Measurements from ENCODE around the gene ATXN1.

ATXN1 gene

DNA sequence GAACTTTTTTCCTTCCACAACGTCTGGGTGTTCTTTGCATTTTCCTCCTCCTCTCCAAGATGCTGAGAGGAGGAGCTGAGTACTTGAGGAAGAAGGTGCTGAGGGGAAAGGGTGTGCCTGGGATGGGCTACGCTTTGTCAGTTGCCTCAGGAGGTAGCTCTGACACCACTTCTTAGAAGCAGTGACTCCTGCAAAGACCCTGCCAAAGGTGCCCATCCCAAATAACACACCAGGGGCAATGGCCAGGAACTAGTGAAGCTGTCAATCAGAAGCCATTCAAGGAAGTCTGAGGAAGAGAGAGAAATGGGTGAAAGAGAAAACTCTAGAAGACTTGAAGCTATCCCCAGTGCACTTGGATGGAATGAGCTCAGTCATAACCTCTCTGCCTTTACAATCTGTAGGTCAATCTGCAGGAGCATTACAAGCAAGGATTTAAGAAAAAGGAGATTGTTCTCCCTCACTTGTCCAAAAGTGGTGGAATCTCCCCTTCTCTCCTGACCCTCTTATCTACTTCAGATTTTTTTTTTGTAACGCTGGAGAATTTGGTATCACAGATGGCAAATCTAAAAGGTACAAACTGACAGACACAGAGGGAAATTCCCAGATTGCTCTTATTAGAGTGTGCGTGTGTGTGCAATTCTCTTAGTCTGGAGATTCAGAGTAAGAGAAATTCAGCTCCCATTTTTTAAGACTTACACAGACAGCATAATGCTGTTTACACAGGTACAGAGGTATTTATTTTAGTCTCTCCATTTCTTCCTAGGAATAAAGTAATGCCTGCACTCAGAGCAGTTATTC is 280.3 kb downstream of the ATXN1 start:
- Histone ChIP-seq H3K27ac (ENCODE audit: low read length) (no peak overlapping the region), H2AFZ (ENCODE audit: low read depth, low read length) (no peak overlapping the region), H3K36me3 (replicated peaks; ENCODE audit: low read depth, low read length) (no peaks in the 10 kb centered on the region), H3K9ac (ENCODE audit: low read length) (no peak overlapping the region), H3K4me1 (ENCODE audit: low read length) (no peaks in the 10 kb centered on the region), H4K20me1 (ENCODE audit: insufficient read depth, low read length) (no peaks in the 10 kb centered on the region), H3K9me3 (ENCODE audit: insufficient read depth, low read length) (no peaks in the 10 kb centered on the region), H3K4me2 (ENCODE audit: low read length) (no peak overlapping the region), H3K27me3 (ENCODE audit: low read depth, low read length) (peaks cover 23% of the 10 kb centered on the region), H3K79me2 (ENCODE audit: low read length) (no peaks in the 10 kb centered on the region), H3K4me3 (ENCODE audit: low read length) (no peak overlapping the region)
- no peak for TF ChIP-seq CTCF (IDR thresholded peaks at IDR 0.05; ENCODE audit: low read depth, low read length)
- no peak for TF ChIP-seq EZH2phosphoT487 (IDR thresholded peaks at IDR 0.05; ENCODE audit: low read depth)

- no peak for TF ChIP-seq CTCF (IDR thresholded peaks at IDR 0.05; ENCODE audit: low read depth, low read length)
- no peak for TF ChIP-seq EZH2phosphoT487 (IDR thresholded peaks at IDR 0.05; ENCODE audit: low read depth)
Measured at GRCh38 chr6:16477367-16478149, 283.7 kb downstream of the ATXN1 start.

GRCh38 chr6:16476861-16477260 is 284.4 kb downstream of the ATXN1 start:
- no peak for TF ChIP-seq CTCF (IDR thresholded peaks at IDR 0.05; ENCODE audit: low read depth, low read length)
- TF ChIP-seq EZH2phosphoT487 (IDR thresholded peaks at IDR 0.05; ENCODE audit: low read depth), result no peak
- Histone ChIP-seq H4K20me1 (ENCODE audit: insufficient read depth, low read length) (no peaks in the 10 kb centered on the region), H3K4me1 (ENCODE audit: low read length) (peaks cover 18% of the 10 kb centered on the region), H3K9ac (ENCODE audit: low read length) (no peak overlapping the region), H3K9me3 (ENCODE audit: insufficient read depth, low read length) (no peaks in the 10 kb centered on the region), H3K79me2 (ENCODE audit: low read length) (no peaks in the 10 kb centered on the region), H3K27me3 (ENCODE audit: low read depth, low read length) (peaks cover 37% of the 10 kb centered on the region), H3K36me3 (replicated peaks; ENCODE audit: low read depth, low read length) (no peaks in the 10 kb centered on the region), H3K4me3 (ENCODE audit: low read length) (no peak overlapping the region), H3K4me2 (ENCODE audit: low read length) (no peak overlapping the region), H2AFZ (ENCODE audit: low read depth, low read length) (no peak overlapping the region), H3K27ac (ENCODE audit: low read length) (no peak overlapping the region)

More at GRCh38 chr6:16477367-16478149, 283.7 kb downstream of the ATXN1 start:
- no peak overlapping the region for H2AFZ ChIP-seq (ENCODE audit: low read depth, low read length)
- peaks cover 18% of the 10 kb centered on the region for H3K4me1 ChIP-seq (ENCODE audit: low read length)
- no peak overlapping the region for H3K27ac ChIP-seq (ENCODE audit: low read length)
- H3K4me3 ChIP-seq (ENCODE audit: low read length), result no peak overlapping the region
- H4K20me1 ChIP-seq (ENCODE audit: insufficient read depth, low read length), result no peaks in the 10 kb centered on the region
- H3K36me3 ChIP-seq (replicated peaks; ENCODE audit: low read depth, low read length), result no peaks in the 10 kb centered on the region
- H3K9ac ChIP-seq (ENCODE audit: low read length), result no peak overlapping the region
- no peaks in the 10 kb centered on the region for H3K9me3 ChIP-seq (ENCODE audit: insufficient read depth, low read length)
- H3K79me2 ChIP-seq (ENCODE audit: low read length), result no peaks in the 10 kb centered on the region
- no peak overlapping the region for H3K4me2 ChIP-seq (ENCODE audit: low read length)
- H3K27me3 ChIP-seq (ENCODE audit: low read depth, low read length), result peaks cover 31% of the 10 kb centered on the region

DNA sequence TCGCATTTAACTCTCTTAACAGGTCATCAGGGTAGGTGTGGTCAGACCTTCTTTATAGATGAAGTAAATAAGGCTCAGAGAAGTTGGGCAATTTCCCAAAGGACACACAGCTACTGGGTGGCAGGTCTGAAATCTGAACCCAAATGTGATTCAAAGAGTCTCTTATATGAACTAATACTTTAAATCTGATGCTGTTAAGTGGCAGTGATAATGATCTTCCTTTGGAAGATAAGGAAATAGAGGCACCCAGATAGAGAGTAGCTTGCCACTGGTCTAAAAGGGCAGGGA is 285.8 kb downstream of the ATXN1 start:
- H3K4me2 ChIP-seq (ENCODE audit: low read length), result no peak overlapping the region
- no peak overlapping the region for H2AFZ ChIP-seq (ENCODE audit: low read depth, low read length)
- H3K4me3 ChIP-seq (ENCODE audit: low read length), result no peak overlapping the region
- H3K79me2 ChIP-seq (ENCODE audit: low read length), result no peaks in the 10 kb centered on the region
- TF ChIP-seq CTCF (IDR thresholded peaks at IDR 0.05; ENCODE audit: low read depth, low read length) (no peak), EZH2phosphoT487 (IDR thresholded peaks at IDR 0.05; ENCODE audit: low read depth) (no peak)
- no peaks in the 10 kb centered on the region for H3K36me3 ChIP-seq (replicated peaks; ENCODE audit: low read depth, low read length)
- no peak overlapping the region for H3K27ac ChIP-seq (ENCODE audit: low read length)
- peaks cover 49% of the 10 kb centered on the region for H3K27me3 ChIP-seq (ENCODE audit: low read depth, low read length)
- no peaks in the 10 kb centered on the region for H3K9me3 ChIP-seq (ENCODE audit: insufficient read depth, low read length)
- H3K4me1 ChIP-seq (ENCODE audit: low read length), result peaks cover 25% of the 10 kb centered on the region
- no peaks in the 10 kb centered on the region for H4K20me1 ChIP-seq (ENCODE audit: insufficient read depth, low read length)
- H3K9ac ChIP-seq (ENCODE audit: low read length), result no peak overlapping the region
